ENCODE data around the gene EPC2.

EPC2 gene

DNA sequence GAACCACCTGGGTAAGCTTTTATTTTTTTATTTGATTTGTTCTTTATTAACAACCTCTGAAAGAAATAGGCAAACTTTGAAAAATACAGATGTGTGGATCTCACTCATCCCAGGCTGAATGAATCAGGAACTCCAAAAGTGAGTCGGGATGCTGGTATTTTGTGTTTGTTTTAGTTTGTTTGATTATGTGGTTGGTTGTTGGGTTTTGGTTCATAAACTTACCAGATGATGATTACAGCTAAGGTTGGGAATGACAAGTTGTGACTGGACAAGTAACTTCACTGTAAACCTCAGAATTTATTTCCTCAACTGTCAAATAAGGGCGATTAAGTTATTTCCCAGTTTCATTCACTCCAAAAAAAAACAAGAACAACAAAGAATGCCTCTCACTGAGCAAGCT is 150.0 kb downstream of the EPC2 start:
- ChIA-PET POLR2A (no interaction called here), CTCF (interaction anchor here (0.7 to 1.7 kb wide), 2 partner anchors 14 to 157 kb away, joined by 3 read pairs; no protein-coding TSS in a partner anchor)
- Histone ChIP-seq H3K9me3 (ENCODE audit: control extremely low read depth in 1 of 5, control insufficient read depth in 4 of 5, insufficient read depth in 2 of 5, low read depth in 1 of 5, low read length in 4 of 5) (no peaks in the 10 kb centered on the region), H3K27me3 (replicated peaks in 2 of 5; ENCODE audit: control insufficient read depth in 4 of 5, insufficient read depth in 5 of 5, low read length in 4 of 5) (no peaks in the 10 kb centered on the region), H3K36me3 (ENCODE audit: control insufficient read depth in 4 of 4, insufficient read depth in 4 of 4, low read length in 3 of 4) (no peaks in the 10 kb centered on the region), H3K4me3 (ENCODE audit: control insufficient read depth in 1 of 7, extremely low read depth in 1 of 7, insufficient read depth in 4 of 7, low read depth in 2 of 7, low read length in 6 of 7) (no peak overlapping the region), H3K27ac (ENCODE audit: insufficient read depth in 1 of 2, low read depth in 1 of 2, low read length in 2 of 2, poor library complexity in 1 of 2, severe bottlenecking in 2 of 2) (no peak overlapping the region), H3K4me1 (ENCODE audit: control extremely low read depth in 1 of 4, control insufficient read depth in 4 of 4, insufficient read depth in 4 of 4, low read length in 3 of 4) (no peaks in the 10 kb centered on the region)
- WGBS (ENCODE audit: insufficient coverage), result 83% methylated on average over 2 of the region's 2 CpGs
- DNase-seq, result no peak

DNA sequence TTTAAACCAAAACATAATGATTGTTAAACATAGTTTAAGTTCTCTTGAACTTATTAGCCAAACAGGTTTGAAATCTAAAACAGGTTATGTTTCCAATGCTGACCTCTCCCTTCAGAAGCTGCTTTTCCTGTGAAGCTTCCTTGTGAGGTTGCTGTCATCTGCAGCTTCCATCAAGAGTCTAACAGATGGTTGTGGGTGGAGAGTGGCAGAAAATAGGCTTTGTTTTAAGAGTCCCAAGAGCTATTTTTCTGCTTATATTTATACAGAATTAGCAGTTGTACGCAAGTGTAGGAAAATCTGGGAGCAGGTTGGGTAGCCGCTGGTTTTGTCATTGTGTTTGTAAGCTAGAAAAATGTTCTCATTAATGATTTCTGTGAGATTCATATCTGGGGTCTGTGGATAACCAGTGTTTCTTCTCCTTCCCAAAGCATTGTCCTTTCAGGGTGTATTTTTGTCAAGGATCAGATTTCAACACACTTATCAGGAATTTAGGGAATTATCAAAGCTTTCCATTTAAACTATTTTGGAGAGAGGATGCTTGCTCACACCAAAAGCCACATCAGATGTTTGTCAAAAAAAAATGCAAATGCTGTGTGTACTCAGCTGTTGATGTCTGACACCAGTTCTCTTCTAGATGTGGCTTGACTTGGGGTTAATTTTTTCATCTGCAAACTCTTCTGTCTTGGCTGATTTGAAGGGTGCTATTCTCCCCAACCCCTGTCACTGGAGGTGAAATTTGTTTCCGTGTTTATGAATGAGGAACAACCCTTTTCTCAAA is 152.4 kb downstream of the EPC2 start:
- WGBS (ENCODE audit: insufficient coverage), result no CpG with 5 or more reads among the region's 3 CpGs
- ChIA-PET CTCF (interaction anchor here (1.3 to 1.5 kb wide), 2 partner anchors 31 to 53 kb away, joined by 3 to 4 read pairs; no protein-coding TSS in a partner anchor), POLR2A (no interaction called here)
- no peaks in the 10 kb centered on the region for H3K36me3 ChIP-seq (ENCODE audit: control insufficient read depth in 4 of 4, insufficient read depth in 4 of 4, low read length in 3 of 4)
- H3K9me3 ChIP-seq (ENCODE audit: control extremely low read depth in 1 of 5, control insufficient read depth in 4 of 5, insufficient read depth in 2 of 5, low read depth in 1 of 5, low read length in 4 of 5), result no peaks in the 10 kb centered on the region
- H3K27ac ChIP-seq (ENCODE audit: insufficient read depth in 1 of 2, low read depth in 1 of 2, low read length in 2 of 2, poor library complexity in 1 of 2, severe bottlenecking in 2 of 2), result no peak overlapping the region
- no peak for DNase-seq
- H3K4me3 ChIP-seq (ENCODE audit: control insufficient read depth in 1 of 7, extremely low read depth in 1 of 7, insufficient read depth in 4 of 7, low read depth in 2 of 7, low read length in 6 of 7), result no peak overlapping the region
- H3K4me1 ChIP-seq (ENCODE audit: control extremely low read depth in 1 of 4, control insufficient read depth in 4 of 4, insufficient read depth in 4 of 4, low read length in 3 of 4), result no peaks in the 10 kb centered on the region
- H3K27me3 ChIP-seq (replicated peaks in 2 of 5; ENCODE audit: control insufficient read depth in 4 of 5, insufficient read depth in 5 of 5, low read length in 4 of 5), result no peaks in the 10 kb centered on the region

DNA sequence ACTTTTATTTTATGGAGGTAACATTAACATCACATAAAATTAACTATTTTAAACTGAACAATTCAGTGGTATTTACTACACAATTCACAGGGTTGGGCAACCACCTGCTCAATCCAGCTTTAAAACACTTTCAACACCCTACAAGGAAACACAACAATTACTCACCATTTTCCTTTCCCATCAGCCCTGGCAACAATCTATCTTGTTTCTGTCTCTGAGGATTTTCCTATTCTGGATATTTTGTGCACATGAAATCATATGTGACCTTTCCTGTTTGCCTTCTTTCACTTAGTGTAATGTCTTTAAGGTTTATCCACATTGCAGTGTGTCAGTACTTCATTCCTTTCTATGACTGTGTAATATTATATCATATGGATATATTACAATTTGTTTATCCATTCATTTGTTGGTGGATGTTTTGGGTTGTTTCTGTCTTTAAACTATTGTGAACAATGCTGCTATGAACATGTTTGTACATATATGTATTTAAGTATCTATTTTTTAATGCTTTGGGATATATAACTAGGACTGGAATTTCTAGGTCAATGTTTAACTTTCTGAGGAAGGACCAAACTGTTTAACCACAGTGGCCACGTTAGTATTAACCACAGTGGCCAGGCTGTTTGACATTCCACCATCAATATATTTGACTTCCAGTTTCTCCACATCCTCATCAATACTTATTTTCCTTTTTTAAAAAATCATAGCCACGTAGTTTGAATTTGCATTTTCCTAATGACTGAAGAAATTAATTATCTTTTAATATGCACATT is 158.1 kb downstream of the EPC2 start:
- no peaks in the 10 kb centered on the region for H3K4me1 ChIP-seq (ENCODE audit: control extremely low read depth in 1 of 4, control insufficient read depth in 4 of 4, insufficient read depth in 4 of 4, low read length in 3 of 4)
- H3K27me3 ChIP-seq (replicated peaks in 2 of 5; ENCODE audit: control insufficient read depth in 4 of 5, insufficient read depth in 5 of 5, low read length in 4 of 5), result no peaks in the 10 kb centered on the region
- no peaks in the 10 kb centered on the region for H3K36me3 ChIP-seq (ENCODE audit: control insufficient read depth in 4 of 4, insufficient read depth in 4 of 4, low read length in 3 of 4)
- H3K4me3 ChIP-seq (ENCODE audit: control insufficient read depth in 1 of 7, extremely low read depth in 1 of 7, insufficient read depth in 4 of 7, low read depth in 2 of 7, low read length in 6 of 7), result no peak overlapping the region
- peaks cover 0 to 7% (median 0%) of the 10 kb centered on the region in 5 experiments for H3K9me3 ChIP-seq (ENCODE audit: control extremely low read depth in 1 of 5, control insufficient read depth in 4 of 5, insufficient read depth in 2 of 5, low read depth in 1 of 5, low read length in 4 of 5)
- no peak overlapping the region for H3K27ac ChIP-seq (ENCODE audit: insufficient read depth in 1 of 2, low read depth in 1 of 2, low read length in 2 of 2, poor library complexity in 1 of 2, severe bottlenecking in 2 of 2)
- POLR2A ChIA-PET, result interaction anchor here (0.6 kb wide), 1 partner anchor 341 kb away, joined by 7 read pairs; no protein-coding TSS in a partner anchor
- CTCF ChIA-PET, result no interaction called here
- 80% methylated on average over 1 of the region's 2 CpGs for WGBS (ENCODE audit: insufficient coverage)
- no peak for DNase-seq

DNA sequence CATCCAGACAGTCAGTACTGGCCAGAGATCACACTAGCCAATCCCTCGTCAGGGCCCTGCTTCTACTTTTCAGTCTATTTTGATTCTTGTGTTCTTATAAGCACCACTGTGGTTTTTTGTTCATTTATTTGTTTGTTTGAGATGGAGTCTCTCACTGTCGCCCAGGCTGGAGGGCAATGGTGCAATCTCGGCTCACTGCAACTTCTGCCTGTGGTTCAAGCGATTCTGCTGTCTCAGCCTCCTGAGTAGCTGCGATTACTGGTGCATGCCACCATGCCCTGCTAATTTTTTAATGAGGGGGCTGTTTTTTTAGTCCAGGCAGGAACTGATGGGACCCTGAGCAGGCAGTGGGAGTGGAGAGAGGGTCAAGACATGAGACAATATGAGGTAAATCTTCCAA is 165.5 kb downstream of the EPC2 start:
- CTCF ChIA-PET, result no interaction called here
- DNase-seq, result no peak
- WGBS (ENCODE audit: insufficient coverage), result 97% methylated on average over 3 of the region's 5 CpGs
- Histone ChIP-seq H3K27ac (ENCODE audit: insufficient read depth in 1 of 2, low read depth in 1 of 2, low read length in 2 of 2, poor library complexity in 1 of 2, severe bottlenecking in 2 of 2) (no peak overlapping the region), H3K4me3 (ENCODE audit: control insufficient read depth in 1 of 7, extremely low read depth in 1 of 7, insufficient read depth in 4 of 7, low read depth in 2 of 7, low read length in 6 of 7) (no peak overlapping the region), H3K27me3 (replicated peaks in 2 of 5; ENCODE audit: control insufficient read depth in 4 of 5, insufficient read depth in 5 of 5, low read length in 4 of 5) (no peaks in the 10 kb centered on the region), H3K4me1 (ENCODE audit: control extremely low read depth in 1 of 4, control insufficient read depth in 4 of 4, insufficient read depth in 4 of 4, low read length in 3 of 4) (no peaks in the 10 kb centered on the region), H3K36me3 (ENCODE audit: control insufficient read depth in 4 of 4, insufficient read depth in 4 of 4, low read length in 3 of 4) (no peaks in the 10 kb centered on the region), H3K9me3 (ENCODE audit: control extremely low read depth in 1 of 5, control insufficient read depth in 4 of 5, insufficient read depth in 2 of 5, low read depth in 1 of 5, low read length in 4 of 5) (peaks cover 0 to 7% (median 0%) of the 10 kb centered on the region in 5 experiments)
- POLR2A ChIA-PET, result no interaction called here

DNA sequence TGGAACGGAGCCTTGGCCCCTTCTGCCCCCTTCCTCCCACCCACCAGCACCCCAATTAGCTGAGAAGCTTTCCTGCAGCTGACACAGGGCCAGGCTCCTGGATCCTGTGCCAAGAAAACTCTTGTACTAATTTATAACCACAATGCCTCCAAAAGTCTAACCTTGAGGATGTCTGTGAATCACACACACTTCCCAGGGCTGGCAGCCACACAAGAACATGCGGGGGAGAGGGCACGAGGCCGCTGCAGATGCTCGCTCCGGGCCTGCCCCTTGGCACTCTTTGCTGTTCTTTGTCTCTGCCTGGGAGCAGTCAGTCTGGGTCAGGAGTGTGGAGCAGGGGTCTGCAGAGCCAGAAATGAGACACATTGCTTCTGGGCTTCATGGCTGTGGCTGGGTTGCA is 167.8 kb downstream of the EPC2 start:
- peaks cover 0 to 5% (median 1%) of the 10 kb centered on the region in 5 experiments for H3K27me3 ChIP-seq (replicated peaks in 2 of 5; ENCODE audit: control insufficient read depth in 4 of 5, insufficient read depth in 5 of 5, low read length in 4 of 5)
- no peak overlapping the region for H3K4me3 ChIP-seq (ENCODE audit: control insufficient read depth in 1 of 7, extremely low read depth in 1 of 7, insufficient read depth in 4 of 7, low read depth in 2 of 7, low read length in 6 of 7)
- 100% methylated on average over 6 of the region's 6 CpGs for WGBS (ENCODE audit: insufficient coverage)
- peaks cover 0 to 3% (median 0%) of the 10 kb centered on the region in 4 experiments for H3K4me1 ChIP-seq (ENCODE audit: control extremely low read depth in 1 of 4, control insufficient read depth in 4 of 4, insufficient read depth in 4 of 4, low read length in 3 of 4)
- POLR2A ChIA-PET, result no interaction called here
- peaks cover 0 to 3% (median 0%) of the 10 kb centered on the region in 5 experiments for H3K9me3 ChIP-seq (ENCODE audit: control extremely low read depth in 1 of 5, control insufficient read depth in 4 of 5, insufficient read depth in 2 of 5, low read depth in 1 of 5, low read length in 4 of 5)
- CTCF ChIA-PET, result no interaction called here
- H3K27ac ChIP-seq (ENCODE audit: insufficient read depth in 1 of 2, low read depth in 1 of 2, low read length in 2 of 2, poor library complexity in 1 of 2, severe bottlenecking in 2 of 2), result no peak overlapping the region
- no peak for DNase-seq
- no peaks in the 10 kb centered on the region for H3K36me3 ChIP-seq (ENCODE audit: control insufficient read depth in 4 of 4, insufficient read depth in 4 of 4, low read length in 3 of 4)

DNA sequence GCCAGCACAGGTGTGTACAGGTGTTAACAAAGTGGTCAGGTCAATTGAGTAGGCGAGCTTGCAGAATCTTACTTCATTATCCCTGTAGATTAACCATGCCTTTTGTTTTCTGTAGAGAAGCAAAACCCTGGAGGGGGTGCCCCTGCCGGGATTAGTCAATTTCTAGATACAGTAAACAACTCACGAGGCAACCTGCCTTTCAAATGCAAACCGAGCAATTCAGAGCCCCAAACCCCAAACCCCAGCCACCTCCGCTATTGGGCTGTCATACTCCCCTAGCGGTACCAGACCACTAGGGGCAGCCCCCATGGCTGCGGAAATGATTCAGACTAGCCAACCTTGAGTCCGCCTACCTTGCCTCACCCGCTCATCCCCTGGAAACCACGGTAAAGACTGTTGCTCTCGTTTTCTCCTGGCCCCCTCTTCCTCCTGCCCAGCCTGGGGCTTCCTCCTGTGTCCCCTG is 169.1 kb downstream of the EPC2 start:
- 92% methylated on average over 7 of the region's 11 CpGs for WGBS (ENCODE audit: insufficient coverage)
- peak in 2 of 3 donors; percentile 11 to 15 for DNase-seq
- CTCF ChIA-PET, result no interaction called here
- H3K4me3 ChIP-seq (ENCODE audit: control insufficient read depth in 1 of 7, extremely low read depth in 1 of 7, insufficient read depth in 4 of 7, low read depth in 2 of 7, low read length in 6 of 7), result no peak overlapping the region
- peaks cover 0 to 3% (median 0%) of the 10 kb centered on the region in 4 experiments for H3K4me1 ChIP-seq (ENCODE audit: control extremely low read depth in 1 of 4, control insufficient read depth in 4 of 4, insufficient read depth in 4 of 4, low read length in 3 of 4)
- H3K27ac ChIP-seq (ENCODE audit: insufficient read depth in 1 of 2, low read depth in 1 of 2, low read length in 2 of 2, poor library complexity in 1 of 2, severe bottlenecking in 2 of 2), result no peak overlapping the region
- H3K36me3 ChIP-seq (ENCODE audit: control insufficient read depth in 4 of 4, insufficient read depth in 4 of 4, low read length in 3 of 4), result no peaks in the 10 kb centered on the region
- no peaks in the 10 kb centered on the region for H3K9me3 ChIP-seq (ENCODE audit: control extremely low read depth in 1 of 5, control insufficient read depth in 4 of 5, insufficient read depth in 2 of 5, low read depth in 1 of 5, low read length in 4 of 5)
- peaks cover 0 to 13% (median 3%) of the 10 kb centered on the region in 5 experiments for H3K27me3 ChIP-seq (replicated peaks in 2 of 5; ENCODE audit: control insufficient read depth in 4 of 5, insufficient read depth in 5 of 5, low read length in 4 of 5)
- POLR2A ChIA-PET, result no interaction called here

Measured in common myeloid progenitor, CD34-positive (primary cell).